GM12801 (cell line): Measurements from ENCODE around the gene WDR73.

Experiments used
- TF ChIP-seq, protein P1 (sequence below): IDR thresholded peaks from one replicate; pipeline ENCODE4 v1.5.1; 2011; ENCODE audit warnings: control low read depth; ENCODE audit not compliant: insufficient read length; ENCODE audit errors: extremely low read depth

Gene WDR73

DNA sequence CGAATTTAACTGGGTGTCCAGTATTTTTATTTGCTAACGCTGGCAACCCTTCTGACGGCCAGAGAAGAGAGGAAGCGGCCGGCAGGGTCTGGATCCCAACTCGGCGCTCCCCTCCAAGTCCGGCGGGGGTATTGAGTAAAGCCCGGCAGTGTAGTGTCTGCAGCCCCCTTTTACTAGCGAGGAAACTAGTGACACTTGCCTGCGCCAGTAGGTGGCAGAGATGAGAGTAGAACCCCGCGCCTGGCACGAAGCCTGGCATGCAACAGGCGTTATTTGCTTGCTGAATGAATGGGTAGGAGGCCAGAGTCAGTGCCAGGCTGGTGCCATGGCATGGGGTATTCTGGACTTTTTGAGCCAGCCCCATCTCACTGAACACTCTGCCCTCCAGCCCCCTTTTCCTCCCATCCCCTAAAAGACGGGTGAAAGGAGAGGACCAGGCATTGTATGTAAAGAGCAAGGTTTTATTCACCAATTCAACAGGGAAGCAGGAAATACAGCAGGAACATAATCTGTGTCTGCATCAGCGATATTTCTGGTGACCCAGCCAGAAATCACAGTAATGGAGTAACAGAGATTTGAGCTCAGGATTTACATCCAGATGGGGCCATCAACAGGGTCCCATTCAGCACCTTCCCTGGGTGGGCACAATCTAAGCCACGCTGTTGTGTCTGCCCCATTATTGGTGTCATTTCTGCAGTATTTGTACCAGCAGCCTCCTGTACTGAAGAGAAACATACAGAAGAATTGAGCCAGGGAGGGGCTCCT lies 788 bp upstream of the WDR73 start:
- TF ChIP-seq, protein P1, sequence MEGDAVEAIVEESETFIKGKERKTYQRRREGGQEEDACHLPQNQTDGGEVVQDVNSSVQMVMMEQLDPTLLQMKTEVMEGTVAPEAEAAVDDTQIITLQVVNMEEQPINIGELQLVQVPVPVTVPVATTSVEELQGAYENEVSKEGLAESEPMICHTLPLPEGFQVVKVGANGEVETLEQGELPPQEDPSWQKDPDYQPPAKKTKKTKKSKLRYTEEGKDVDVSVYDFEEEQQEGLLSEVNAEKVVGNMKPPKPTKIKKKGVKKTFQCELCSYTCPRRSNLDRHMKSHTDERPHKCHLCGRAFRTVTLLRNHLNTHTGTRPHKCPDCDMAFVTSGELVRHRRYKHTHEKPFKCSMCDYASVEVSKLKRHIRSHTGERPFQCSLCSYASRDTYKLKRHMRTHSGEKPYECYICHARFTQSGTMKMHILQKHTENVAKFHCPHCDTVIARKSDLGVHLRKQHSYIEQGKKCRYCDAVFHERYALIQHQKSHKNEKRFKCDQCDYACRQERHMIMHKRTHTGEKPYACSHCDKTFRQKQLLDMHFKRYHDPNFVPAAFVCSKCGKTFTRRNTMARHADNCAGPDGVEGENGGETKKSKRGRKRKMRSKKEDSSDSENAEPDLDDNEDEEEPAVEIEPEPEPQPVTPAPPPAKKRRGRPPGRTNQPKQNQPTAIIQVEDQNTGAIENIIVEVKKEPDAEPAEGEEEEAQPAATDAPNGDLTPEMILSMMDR, result no peak

DNA sequence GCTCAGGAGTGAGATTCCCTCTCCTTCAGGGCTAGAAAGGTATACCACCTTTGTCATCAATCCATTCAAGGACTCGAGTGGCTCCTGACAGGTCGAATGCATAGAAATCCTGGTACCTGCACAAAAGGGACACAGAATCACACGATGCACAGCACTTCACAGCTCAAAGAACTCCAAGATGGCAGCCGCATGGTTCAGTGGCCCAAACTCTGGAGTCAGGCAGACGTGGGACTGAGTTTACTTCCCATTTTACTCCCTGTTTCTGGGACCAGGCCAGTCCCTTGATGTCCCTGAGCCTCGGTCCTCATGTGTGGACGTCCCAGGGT lies 536 bp downstream of the WDR73 start:
- TF ChIP-seq, protein P1, result no peak

DNA sequence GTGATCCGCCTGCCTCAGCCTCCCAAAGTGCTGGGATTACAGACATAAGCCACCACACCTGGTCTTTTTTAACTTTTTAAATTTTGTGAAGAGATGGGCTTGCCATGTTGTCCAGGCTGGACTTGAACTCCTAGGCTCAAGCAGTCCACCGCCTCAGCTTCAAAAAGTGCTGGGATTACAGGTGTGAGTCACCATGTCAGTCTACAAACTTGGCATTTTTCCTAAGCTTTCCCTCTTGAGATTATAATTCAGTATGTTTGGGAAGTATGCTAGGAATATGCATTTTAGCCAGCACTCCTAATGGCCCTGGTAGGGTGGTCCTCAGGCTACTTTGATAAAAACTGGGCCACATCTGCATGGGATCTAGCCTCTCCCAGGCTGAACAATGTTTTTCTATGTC lies 4.4 kb downstream of the WDR73 start:
- TF ChIP-seq, protein P1, result no peak

DNA sequence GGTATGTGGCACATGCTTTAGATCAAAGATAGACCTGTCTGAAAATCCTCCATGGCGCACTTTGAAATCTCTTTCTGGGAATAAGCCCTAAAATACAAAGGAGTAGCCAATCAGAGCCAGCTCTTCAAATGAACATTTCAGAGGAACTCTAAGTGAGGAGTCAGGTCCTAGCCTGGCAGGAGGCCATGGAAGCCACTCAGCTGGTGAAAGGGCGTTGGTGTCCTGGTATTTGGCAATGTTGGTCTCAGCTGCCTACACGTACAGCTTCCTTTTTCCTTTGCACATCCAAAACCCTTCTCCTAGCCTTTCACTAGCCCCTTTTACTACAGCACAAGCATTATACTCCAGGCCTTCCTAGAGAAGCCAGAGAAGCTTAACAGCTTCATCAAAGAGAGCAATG lies 5.5 kb downstream of the WDR73 start:
- TF ChIP-seq, protein P1, result no peak

GRCh38 chr15:84647726-84648125 lies 6.4 kb downstream of the WDR73 start:
- TF ChIP-seq, protein P1, result no peak

DNA sequence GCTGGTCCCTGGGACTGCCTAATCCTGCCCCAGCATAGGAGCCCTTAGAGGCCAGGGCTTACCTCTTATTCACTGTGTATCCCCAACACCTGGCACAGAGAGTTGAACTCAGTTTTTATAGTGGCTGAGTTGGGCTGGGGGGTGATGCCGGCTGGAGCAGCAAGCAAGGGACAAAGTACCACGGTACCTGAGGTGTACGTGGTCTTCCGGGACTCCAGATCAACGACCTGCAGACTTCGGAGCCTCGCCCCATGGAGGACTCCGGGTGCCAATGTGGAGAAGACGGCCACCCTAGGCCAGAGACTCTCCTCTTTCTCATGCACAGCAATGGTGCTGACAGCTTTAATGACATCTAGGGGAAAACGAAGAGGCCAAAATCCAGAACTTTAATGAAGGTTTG lies 8.1 kb downstream of the WDR73 start:
- TF ChIP-seq, protein P1, result no peak

DNA sequence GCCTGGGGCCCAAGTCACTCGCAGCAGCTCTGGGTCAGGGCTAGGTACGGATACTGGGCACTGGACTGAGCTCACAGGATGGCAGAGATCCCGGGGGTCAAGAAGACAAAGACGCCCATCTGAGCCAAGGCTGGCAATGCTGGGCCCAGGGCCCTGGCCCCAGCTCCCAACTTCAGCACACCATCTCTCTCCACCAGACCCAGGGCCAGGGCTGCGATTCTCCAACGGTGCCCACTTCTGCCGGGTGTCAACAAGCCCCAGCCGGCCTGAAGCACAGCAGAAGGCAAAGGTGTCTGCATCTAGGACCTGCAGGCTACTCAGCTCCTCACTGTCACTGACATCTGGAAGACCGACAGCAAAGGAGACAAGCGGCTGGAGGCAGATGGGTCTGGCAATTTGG lies 8.6 kb downstream of the WDR73 start:
- TF ChIP-seq, protein P1, result no peak
